Thoracic aorta (tissue), 2 donors: ENCODE results near the gene BACH1. TPM values are rescaled to one million over a fixed set of nuclear protein-coding genes. Genes with fewer than 3 reads are reported as not detected.

Experiments used
- ATAC-seq: fragments of 150-250 bp; one replicate; pipeline ENCODE4 v1.8.0; 2017; ENCODE audit warnings: low read depth; ENCODE audit not compliant: insufficient number of reproducible peaks, low FRiP score
- DNase-seq: peaks from one replicate; pipeline ENCODE4 v3.0.0-alpha.2; 2020; ENCODE audit warnings: low spot score
- H3K27ac ChIP-seq, 2 donors: fragments of 200-600 bp; sonication (generic); 1 replicate in 1 of 2; 2 replicates in 1 of 2; pipeline ENCODE4 v1.5.1; 2016; ENCODE audit warnings: mild to moderate bottlenecking in 2 of 2, moderate library complexity in 2 of 2
- H3K27me3 ChIP-seq: fragments of 200-600 bp; sonication (generic); replicated peaks from 2 replicates; pipeline ENCODE4 v1.6.0; 2016; ENCODE audit warnings: mild to moderate bottlenecking; ENCODE audit not compliant: insufficient read depth
- H3K36me3 ChIP-seq: fragments of 200-600 bp; sonication (generic); one replicate; pipeline ENCODE4 v1.5.1; 2016
- H3K4me1 ChIP-seq, 2 donors: fragments of 200-600 bp; sonication (generic); 1 replicate in 1 of 2; 2 replicates in 1 of 2; pipeline versions ENCODE4 v1.5.1 to v1.6.0; 2016; ENCODE audit warnings: low read depth in 2 of 2, mild to moderate bottlenecking in 1 of 2; ENCODE audit not compliant: control insufficient read depth in 1 of 2
- H3K4me3 ChIP-seq: fragments of 200-600 bp; sonication (generic); 2 replicates; pipeline ENCODE4 v1.5.1; 2016; ENCODE audit warnings: mild to moderate bottlenecking
- H3K9me3 ChIP-seq: fragments of 200-600 bp; sonication (generic); 2 replicates; pipeline ENCODE4 v1.5.1; 2016
- total RNA-seq, 2 donors: library from RNA; depleted of rRNA; stranded (reverse); fragments of >200 nt; gene quantifications; one replicate each; pipeline versions ENCODE4 v1.1.0 to v1.2.3, GENCODE V29; 2016
- TF ChIP-seq, protein P1 (sequence below): fragments of 200-600 bp; sonication (generic); IDR thresholded peaks from one replicate; pipeline ENCODE4 v1.5.1; 2019; ENCODE audit warnings: antibody characterized with exemption

BACH1 gene
- total RNA-seq, 2 donors from 2014 or later = 47.0 to 93.0 TPM

GRCh38 chr21:29315131-29315749 lies 16.5 kb downstream of the BACH1 start:
- no peaks in the 10 kb centered on the region for H3K27me3 ChIP-seq
- TF ChIP-seq, protein P1, sequence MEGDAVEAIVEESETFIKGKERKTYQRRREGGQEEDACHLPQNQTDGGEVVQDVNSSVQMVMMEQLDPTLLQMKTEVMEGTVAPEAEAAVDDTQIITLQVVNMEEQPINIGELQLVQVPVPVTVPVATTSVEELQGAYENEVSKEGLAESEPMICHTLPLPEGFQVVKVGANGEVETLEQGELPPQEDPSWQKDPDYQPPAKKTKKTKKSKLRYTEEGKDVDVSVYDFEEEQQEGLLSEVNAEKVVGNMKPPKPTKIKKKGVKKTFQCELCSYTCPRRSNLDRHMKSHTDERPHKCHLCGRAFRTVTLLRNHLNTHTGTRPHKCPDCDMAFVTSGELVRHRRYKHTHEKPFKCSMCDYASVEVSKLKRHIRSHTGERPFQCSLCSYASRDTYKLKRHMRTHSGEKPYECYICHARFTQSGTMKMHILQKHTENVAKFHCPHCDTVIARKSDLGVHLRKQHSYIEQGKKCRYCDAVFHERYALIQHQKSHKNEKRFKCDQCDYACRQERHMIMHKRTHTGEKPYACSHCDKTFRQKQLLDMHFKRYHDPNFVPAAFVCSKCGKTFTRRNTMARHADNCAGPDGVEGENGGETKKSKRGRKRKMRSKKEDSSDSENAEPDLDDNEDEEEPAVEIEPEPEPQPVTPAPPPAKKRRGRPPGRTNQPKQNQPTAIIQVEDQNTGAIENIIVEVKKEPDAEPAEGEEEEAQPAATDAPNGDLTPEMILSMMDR = no peak
- H3K36me3 ChIP-seq = no peaks in the 10 kb centered on the region
- H3K27ac ChIP-seq = no peak overlapping the region
- H3K4me3 ChIP-seq = no peak overlapping the region
- ATAC-seq = no peak
- peaks cover 35 to 69% of the 10 kb centered on the region in 2 donors for H3K4me1 ChIP-seq
- DNase-seq = no peak
- no peaks in the 10 kb centered on the region for H3K9me3 ChIP-seq

DNA sequence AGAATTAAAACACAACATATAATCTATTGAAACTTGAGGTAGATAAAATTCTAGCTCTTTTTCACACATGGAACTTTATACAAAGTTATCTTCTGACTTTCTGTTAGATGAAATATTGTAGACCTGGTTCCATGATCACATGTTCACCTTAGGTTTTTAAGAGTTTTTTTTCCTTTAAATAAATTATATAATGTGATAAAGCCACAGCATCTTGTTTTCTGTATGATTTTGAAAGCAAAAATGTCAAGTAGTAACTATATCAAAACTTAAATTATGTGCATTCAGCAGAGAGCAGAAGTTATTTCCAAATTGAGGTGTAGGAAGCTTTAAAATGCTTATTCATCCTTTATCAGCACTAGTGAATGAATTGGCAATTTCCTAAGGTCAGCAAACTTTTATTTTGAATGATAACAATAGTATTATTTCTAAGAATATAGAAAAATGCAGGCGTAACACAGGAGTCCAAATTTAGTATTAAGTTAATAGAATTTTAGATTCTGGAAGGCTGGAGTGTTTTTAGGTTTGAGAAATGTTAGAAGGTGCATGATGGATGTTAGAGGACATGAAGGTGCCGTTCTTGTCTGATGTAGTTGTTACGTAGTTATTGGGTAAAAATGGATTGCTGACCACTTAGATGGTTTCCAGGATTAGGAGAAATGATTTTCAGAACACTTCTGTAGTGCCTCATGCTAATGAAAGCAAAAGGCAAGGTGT lies 17.5 kb downstream of the BACH1 start:
- Histone ChIP-seq H3K36me3 (no peaks in the 10 kb centered on the region), H3K9me3 (no peaks in the 10 kb centered on the region), H3K4me1 (peaks cover 35 to 69% of the 10 kb centered on the region in 2 donors), H3K27ac (no peak overlapping the region), H3K27me3 (no peaks in the 10 kb centered on the region), H3K4me3 (no peak overlapping the region)
- DNase-seq = no peak
- no peak for ATAC-seq
- TF ChIP-seq, protein P1 = no peak

- ATAC-seq (no peak), DNase-seq (no peak)
- Histone ChIP-seq H3K27me3 (no peaks in the 10 kb centered on the region), H3K4me3 (no peak overlapping the region), H3K9me3 (no peaks in the 10 kb centered on the region), H3K36me3 (no peaks in the 10 kb centered on the region), H3K4me1 (peaks cover 35 to 69% of the 10 kb centered on the region in 2 donors), H3K27ac (no peak overlapping the region)
- TF ChIP-seq, protein P1 = no peak
Measured at GRCh38 chr21:29316806-29317205, 18.1 kb downstream of the BACH1 start.

DNA sequence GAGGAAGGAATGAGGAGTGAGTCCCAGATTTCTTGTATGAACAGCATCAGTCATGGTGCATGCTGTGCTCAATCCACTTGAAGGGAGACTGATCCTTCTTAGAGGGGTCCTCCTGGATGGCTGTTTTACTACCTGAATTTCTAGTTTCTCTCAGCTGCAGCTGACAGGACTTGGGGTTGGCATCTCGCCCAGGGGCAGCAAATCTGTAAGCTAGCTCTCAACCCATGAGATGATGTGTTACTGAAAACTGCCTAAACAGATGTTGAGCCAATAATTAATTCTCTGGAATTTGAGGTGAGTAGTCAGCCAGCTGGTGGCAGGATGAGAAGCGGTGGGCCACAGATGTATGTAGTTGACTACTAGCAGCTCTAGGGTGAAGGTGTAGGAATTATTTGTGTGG lies 19.6 kb downstream of the BACH1 start:
- H3K4me1 ChIP-seq = peaks cover 35 to 64% of the 10 kb centered on the region in 2 donors
- no peaks in the 10 kb centered on the region for H3K9me3 ChIP-seq
- DNase-seq (no peak), ATAC-seq (no peak)
- no peak overlapping the region for H3K27ac ChIP-seq
- TF ChIP-seq, protein P1 = no peak
- H3K4me3 ChIP-seq = no peak overlapping the region
- H3K27me3 ChIP-seq = no peaks in the 10 kb centered on the region
- H3K36me3 ChIP-seq = no peaks in the 10 kb centered on the region

GRCh38 chr21:29320031-29320430 lies 21.3 kb downstream of the BACH1 start:
- Histone ChIP-seq H3K4me1 (peaks cover 22 to 48% of the 10 kb centered on the region in 2 donors), H3K27ac (no peak overlapping the region), H3K4me3 (no peak overlapping the region), H3K36me3 (no peaks in the 10 kb centered on the region), H3K27me3 (no peaks in the 10 kb centered on the region), H3K9me3 (no peaks in the 10 kb centered on the region)
- ATAC-seq = no peak
- TF ChIP-seq, protein P1 = no peak
- DNase-seq = no peak
